Suprapubic skin (tissue), 4 donors: ENCODE measurements around the gene CCDC60. TPM values are rescaled to one million over a fixed set of nuclear protein-coding genes. Genes with fewer than 3 reads are reported as not detected.

Source experiments
- DNase-seq, 2 donors: peaks; one replicate each; pipeline ENCODE4 v3.0.0-alpha.2; 2019; ENCODE audit warnings: low spot score in 2 of 2
- H3K27ac ChIP-seq: fragments of 200-600 bp; sonication (generic); one replicate; pipeline ENCODE4 v1.5.1; 2019
- H3K27me3 ChIP-seq: fragments of 200-600 bp; sonication (generic); one replicate; pipeline ENCODE4 v1.5.1; 2019
- H3K36me3 ChIP-seq: fragments of 200-600 bp; sonication (generic); one replicate; pipeline ENCODE4 v1.5.1; 2019
- H3K4me1 ChIP-seq: fragments of 200-600 bp; sonication (generic); one replicate; pipeline ENCODE4 v1.5.1; 2019
- H3K4me3 ChIP-seq: fragments of 200-600 bp; sonication (generic); one replicate; pipeline ENCODE4 v1.5.1; 2019; ENCODE audit warnings: mild to moderate bottlenecking
- H3K9me3 ChIP-seq: fragments of 200-600 bp; sonication (generic); one replicate; pipeline ENCODE4 v1.5.1; 2019
- EP300 ChIP-seq: sonication (generic); formaldehyde crosslinking; IDR thresholded peaks from one replicate; pipeline ENCODE4 v1.6.1; 2017; ENCODE audit warnings: antibody characterized with exemption
- POLR2A ChIP-seq, 2 donors: fragments of 450-650 bp; IDR thresholded peaks; one replicate each; pipeline ENCODE4 v1.6.1; 2017; ENCODE audit warnings: antibody characterized with exemption in 2 of 2, mild to moderate bottlenecking in 2 of 2, moderate library complexity in 2 of 2
- POLR2AphosphoS5 ChIP-seq, 3 donors: sonication (generic); formaldehyde crosslinking; IDR thresholded peaks; one replicate each; pipeline ENCODE4 v1.6.1; 2017; ENCODE audit warnings: antibody characterized with exemption in 3 of 3
- WGBS: methylation state at CpG from one replicate; pipeline ENCODE4 v1.1.5; 2018; 5-methylcytosine and 5-hydroxymethylcytosine counted together
- total RNA-seq, 4 donors: library from RNA; depleted of rRNA; stranded (reverse); fragments of >200 nt; gene quantifications; one replicate each; pipeline ENCODE4 v1.1.0, GENCODE V29; 2016
- TF ChIP-seq, protein P1 (sequence below), 2 donors: fragments of 200-600 bp in 1 of 2; fragments of 450-650 bp in 1 of 2; sonication (generic) in 1 of 2; IDR thresholded peaks; one replicate each; pipeline ENCODE4 v1.5.1; 2016 to 2019; ENCODE audit warnings: antibody characterized with exemption in 2 of 2, mild to moderate bottlenecking in 1 of 2, moderate library complexity in 1 of 2

Gene CCDC60
- total RNA-seq, 4 donors from 2014 or later: not detected

DNA sequence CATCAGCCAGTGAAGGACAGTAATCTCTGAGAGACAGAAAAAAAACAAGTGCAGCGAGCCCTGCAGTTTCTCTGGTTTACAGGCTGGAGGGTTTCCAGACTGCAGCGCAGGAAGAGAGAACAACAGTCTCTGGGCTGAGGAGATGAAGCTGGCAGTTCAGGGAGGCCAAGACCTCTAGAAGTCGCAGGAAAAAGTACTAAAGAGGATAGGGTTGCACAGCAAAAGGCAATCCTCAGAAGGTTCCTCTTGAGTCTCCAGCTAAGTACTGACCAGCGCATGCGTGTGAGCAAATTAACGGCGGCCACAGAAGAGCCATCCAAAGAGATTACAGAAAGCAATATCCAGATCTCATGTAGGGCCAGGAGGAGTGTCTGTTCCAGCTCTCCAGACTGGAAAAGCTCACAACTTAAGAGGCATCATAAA lies 12.2 kb upstream of the CCDC60 start:
- TF ChIP-seq POLR2AphosphoS5 (IDR thresholded peaks at IDR 0.05) (no peak), EP300 (no peak), POLR2A (IDR thresholded peaks at IDR 0.05) (no peak)
- TF ChIP-seq, protein P1, sequence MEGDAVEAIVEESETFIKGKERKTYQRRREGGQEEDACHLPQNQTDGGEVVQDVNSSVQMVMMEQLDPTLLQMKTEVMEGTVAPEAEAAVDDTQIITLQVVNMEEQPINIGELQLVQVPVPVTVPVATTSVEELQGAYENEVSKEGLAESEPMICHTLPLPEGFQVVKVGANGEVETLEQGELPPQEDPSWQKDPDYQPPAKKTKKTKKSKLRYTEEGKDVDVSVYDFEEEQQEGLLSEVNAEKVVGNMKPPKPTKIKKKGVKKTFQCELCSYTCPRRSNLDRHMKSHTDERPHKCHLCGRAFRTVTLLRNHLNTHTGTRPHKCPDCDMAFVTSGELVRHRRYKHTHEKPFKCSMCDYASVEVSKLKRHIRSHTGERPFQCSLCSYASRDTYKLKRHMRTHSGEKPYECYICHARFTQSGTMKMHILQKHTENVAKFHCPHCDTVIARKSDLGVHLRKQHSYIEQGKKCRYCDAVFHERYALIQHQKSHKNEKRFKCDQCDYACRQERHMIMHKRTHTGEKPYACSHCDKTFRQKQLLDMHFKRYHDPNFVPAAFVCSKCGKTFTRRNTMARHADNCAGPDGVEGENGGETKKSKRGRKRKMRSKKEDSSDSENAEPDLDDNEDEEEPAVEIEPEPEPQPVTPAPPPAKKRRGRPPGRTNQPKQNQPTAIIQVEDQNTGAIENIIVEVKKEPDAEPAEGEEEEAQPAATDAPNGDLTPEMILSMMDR (IDR thresholded peaks at IDR 0.05): no peak
- Histone ChIP-seq H3K36me3 (no peaks in the 10 kb centered on the region), H3K27me3 (no peaks in the 10 kb centered on the region), H3K4me3 (no peak overlapping the region), H3K4me1 (peaks cover 11% of the 10 kb centered on the region), H3K9me3 (no peaks in the 10 kb centered on the region), H3K27ac (no peak overlapping the region)
- WGBS: 93% methylated on average over 7 of the region's 7 CpGs
- DNase-seq: no peak

- TF ChIP-seq POLR2A (IDR thresholded peaks at IDR 0.05) (no peak), POLR2AphosphoS5 (IDR thresholded peaks at IDR 0.05) (no peak), EP300 (no peak)
- TF ChIP-seq, protein P1 (IDR thresholded peaks at IDR 0.05): no peak
- no peaks in the 10 kb centered on the region for H3K27me3 ChIP-seq
- H3K4me3 ChIP-seq: no peak overlapping the region
- peak overlapping the region; percentile 72 for H3K27ac ChIP-seq
- DNase-seq: no peak
- H3K36me3 ChIP-seq: no peaks in the 10 kb centered on the region
- H3K4me1 ChIP-seq: peaks cover 14% of the 10 kb centered on the region
- H3K9me3 ChIP-seq: no peaks in the 10 kb centered on the region
- WGBS: 26% methylated on average over 1 of the region's 1 CpG
These were observed 8.7 kb upstream of the CCDC60 start for GRCh38 chr12:119325813-119326212.

DNA sequence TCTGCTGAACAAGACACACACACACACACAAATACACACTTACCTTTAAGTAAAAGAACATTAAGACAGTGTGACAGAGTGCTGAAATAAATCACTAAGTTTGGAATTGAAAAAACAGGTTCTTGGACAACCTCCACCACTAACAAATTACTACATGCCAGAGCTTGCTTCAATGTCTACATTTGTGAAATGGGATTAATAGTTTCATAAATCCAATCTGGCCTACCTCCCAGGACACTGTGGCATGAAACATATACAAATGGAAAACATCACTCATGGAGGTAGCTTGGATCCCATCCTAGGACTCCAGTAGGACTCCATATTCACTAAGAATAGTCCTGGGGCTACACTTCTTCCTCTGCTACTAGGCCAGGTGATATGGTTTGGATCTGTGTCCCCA lies 8.2 kb upstream of the CCDC60 start:
- H3K9me3 ChIP-seq: no peaks in the 10 kb centered on the region
- H3K4me3 ChIP-seq: no peak overlapping the region
- H3K4me1 ChIP-seq: peaks cover 14% of the 10 kb centered on the region
- TF ChIP-seq, protein P1 (IDR thresholded peaks at IDR 0.05): no peak
- TF ChIP-seq EP300: no peak
- TF ChIP-seq POLR2A (IDR thresholded peaks at IDR 0.05): no peak
- TF ChIP-seq POLR2AphosphoS5 (IDR thresholded peaks at IDR 0.05): no peak
- no peaks in the 10 kb centered on the region for H3K27me3 ChIP-seq
- no peak for DNase-seq
- no peaks in the 10 kb centered on the region for H3K36me3 ChIP-seq
- H3K27ac ChIP-seq: peak overlapping the region; percentile 72

- peaks cover 14% of the 10 kb centered on the region for H3K4me1 ChIP-seq
- DNase-seq: no peak
- H3K4me3 ChIP-seq: no peak overlapping the region
- H3K9me3 ChIP-seq: no peaks in the 10 kb centered on the region
- 27% methylated on average over 6 of the region's 6 CpGs for WGBS
- peaks cover 2% of the 10 kb centered on the region for H3K27me3 ChIP-seq
- peak overlapping the region; percentile 56 for H3K27ac ChIP-seq
- TF ChIP-seq, protein P1 (IDR thresholded peaks at IDR 0.05): no peak
- TF ChIP-seq POLR2A (IDR thresholded peaks at IDR 0.05) (no peak), EP300 (no peak), POLR2AphosphoS5 (IDR thresholded peaks at IDR 0.05) (no peak)
- no peaks in the 10 kb centered on the region for H3K36me3 ChIP-seq
These were observed 7.1 kb upstream of the CCDC60 start for GRCh38 chr12:119327471-119327870.

- peaks cover 14% of the 10 kb centered on the region for H3K4me1 ChIP-seq
- peaks cover 7% of the 10 kb centered on the region for H3K27me3 ChIP-seq
- H3K9me3 ChIP-seq: no peaks in the 10 kb centered on the region
- H3K36me3 ChIP-seq: no peaks in the 10 kb centered on the region
- WGBS: 48% methylated on average over 3 of the region's 3 CpGs
- no peak for TF ChIP-seq POLR2AphosphoS5 (IDR thresholded peaks at IDR 0.05)
- no peak for TF ChIP-seq EP300
- no peak for TF ChIP-seq POLR2A (IDR thresholded peaks at IDR 0.05)
- TF ChIP-seq, protein P1 (IDR thresholded peaks at IDR 0.05): peak in 1 of 2 donors; percentile 30
- H3K27ac ChIP-seq: no peak overlapping the region
- no peak for DNase-seq
- H3K4me3 ChIP-seq: no peak overlapping the region
These were observed 6.4 kb upstream of the CCDC60 start for GRCh38 chr12:119328111-119328510.
